Gastrocnemius medialis (tissue), 4 donors: ENCODE results near the gene CCDC9B. TPM values are rescaled to one million over a fixed set of nuclear protein-coding genes. Genes with fewer than 3 reads are reported as not detected.

Experiments used
- ATAC-seq, 2 donors: fragments of 150-250 bp; one replicate each; pipeline ENCODE4 v1.9.1; 2016
- DNase-seq, 2 donors: peaks; one replicate each; pipeline ENCODE4 v3.0.0-alpha.2; 2019
- H3K27ac ChIP-seq, 4 donors: fragments of 200-600 bp; sonication (generic); 1 replicate in 1 of 4; 2 replicates in 3 of 4; pipeline ENCODE4 v1.5.1; 2016 to 2018; ENCODE audit warnings: mild to moderate bottlenecking in 2 of 4, moderate library complexity in 1 of 4
- H3K27me3 ChIP-seq, 3 donors: fragments of 200-600 bp; sonication (generic) in 2 of 3; 1 replicate in 1 of 3; 2 replicates in 2 of 3; pipeline versions ENCODE4 v1.5.1 to v1.6.0; 2016 to 2019; ENCODE audit warnings: mild to moderate bottlenecking in 1 of 3, moderate library complexity in 1 of 3
- H3K36me3 ChIP-seq, 2 donors: fragments of 200-600 bp; sonication (generic) in 1 of 2; one replicate each; pipeline ENCODE4 v1.5.1; 2017 to 2018
- H3K4me1 ChIP-seq, 2 donors: fragments of 200-600 bp; sonication (generic) in 1 of 2; one replicate each; pipeline ENCODE4 v1.5.1; 2016 to 2017; ENCODE audit warnings: mild to moderate bottlenecking in 2 of 2
- H3K4me3 ChIP-seq, 4 donors: fragments of 200-600 bp; sonication (generic) in 3 of 4; 1 replicate in 1 of 4; 2 replicates in 3 of 4; pipeline ENCODE4 v1.5.1; 2016 to 2019; ENCODE audit warnings: mild to moderate bottlenecking in 2 of 4
- H3K9me3 ChIP-seq, 3 donors: fragments of 200-600 bp; sonication (generic) in 2 of 3; 1 replicate in 1 of 3; 2 replicates in 2 of 3; pipeline ENCODE4 v1.5.1; 2016 to 2019
- CTCF ChIP-seq, 5 experiments: fragments of 450-650 bp in 3 of 5; fragments of 200-600 bp in 2 of 5; sonication (generic) in 2 of 5; IDR thresholded peaks in 4 of 5; conservative IDR thresholded peaks in 1 of 5; 1 replicate in 4 of 5; 2 replicates in 1 of 5; pipeline ENCODE4 v1.5.1; 2016 to 2019; ENCODE audit warnings: antibody characterized with exemption in 5 of 5, mild to moderate bottlenecking in 3 of 5, moderate library complexity in 3 of 5
- POLR2A ChIP-seq, 2 donors: fragments of 450-650 bp; IDR thresholded peaks; one replicate each; pipeline ENCODE4 v1.6.1; 2017; ENCODE audit warnings: antibody characterized with exemption in 2 of 2, mild to moderate bottlenecking in 2 of 2, moderate library complexity in 2 of 2
- in situ Hi-C, 4 donors: fragments of 200-750 bp; cut with MboI; loops; one replicate each; pipeline versions ENCODE4 v1.15.0 to v1.8.0; 2017; ENCODE audit warnings: low sequenced_read_pairs in 4 of 4
- intact Hi-C: fragments of 100-400 bp; cut with DNase I; formaldehyde crosslinking; loops from one replicate; pipeline ENCODE4 v1.15.1; 2023; ENCODE audit warnings: low total_unique reads
- total RNA-seq, 4 donors: library from RNA; depleted of rRNA; stranded (reverse); fragments of >200 nt; gene quantifications; one replicate each; pipeline versions ENCODE4 v1.1.0 to v1.2.3, GENCODE V29; 2016

CCDC9B gene
- total RNA-seq, 4 donors from 2014 or later = 14.4 to 55.1 (median 20.5) TPM

- Histone ChIP-seq H3K27ac (no peak overlapping the region), H3K36me3 (no peaks in the 10 kb centered on the region), H3K4me1 (peaks cover 0 to 6% of the 10 kb centered on the region in 2 donors), H3K4me3 (no peak overlapping the region), H3K9me3 (no peaks in the 10 kb centered on the region), H3K27me3 (peaks cover 0 to 14% (median 0%) of the 10 kb centered on the region in 3 donors)
- intact Hi-C loops (no loop called here), in situ Hi-C loops (no loop called here)
- no peak for DNase-seq
- TF ChIP-seq POLR2A (IDR thresholded peaks at IDR 0.05) (no peak), CTCF (IDR thresholded peaks at IDR 0.05 in 4 of 5, conservative IDR thresholded peaks at IDR 0.05 in 1 of 5) (no peak)
- ATAC-seq = no peak
These were observed 44.7 kb downstream of the CCDC9B start for GRCh38 chr15:40295877-40296560.

GRCh38 chr15:40295297-40295696 is 45.4 kb downstream of the CCDC9B start:
- no peak for TF ChIP-seq POLR2A (IDR thresholded peaks at IDR 0.05)
- TF ChIP-seq CTCF (IDR thresholded peaks at IDR 0.05 in 4 of 5, conservative IDR thresholded peaks at IDR 0.05 in 1 of 5) = no peak
- no peak for DNase-seq
- no peaks in the 10 kb centered on the region for H3K9me3 ChIP-seq
- no peak for ATAC-seq
- H3K27ac ChIP-seq = no peak overlapping the region
- H3K4me3 ChIP-seq = no peak overlapping the region
- in situ Hi-C loops (no loop called here), intact Hi-C loops (no loop called here)
- H3K4me1 ChIP-seq = peaks cover 0 to 9% of the 10 kb centered on the region in 2 donors
- H3K27me3 ChIP-seq = peaks cover 0 to 19% (median 0%) of the 10 kb centered on the region in 3 donors
- H3K36me3 ChIP-seq = no peaks in the 10 kb centered on the region

- intact Hi-C loops (no loop called here), in situ Hi-C loops (no loop called here)
- Histone ChIP-seq H3K4me1 (peaks cover 0 to 9% of the 10 kb centered on the region in 2 donors), H3K36me3 (no peaks in the 10 kb centered on the region), H3K4me3 (no peak overlapping the region), H3K27ac (no peak overlapping the region), H3K27me3 (peaks cover 0 to 16% (median 0%) of the 10 kb centered on the region in 3 donors), H3K9me3 (no peaks in the 10 kb centered on the region)
- ATAC-seq = no peak
- TF ChIP-seq POLR2A (IDR thresholded peaks at IDR 0.05) (no peak), CTCF (IDR thresholded peaks at IDR 0.05 in 4 of 5, conservative IDR thresholded peaks at IDR 0.05 in 1 of 5) (no peak)
- DNase-seq = no peak
These were observed 46.5 kb downstream of the CCDC9B start for GRCh38 chr15:40293905-40294895.

- ATAC-seq (no peak), DNase-seq (no peak)
- in situ Hi-C loops (no loop called here), intact Hi-C loops (no loop called here)
- Histone ChIP-seq H3K4me1 (peaks cover 0 to 9% of the 10 kb centered on the region in 2 donors), H3K36me3 (no peaks in the 10 kb centered on the region), H3K27ac (no peak overlapping the region), H3K4me3 (no peak overlapping the region), H3K27me3 (peaks cover 0 to 16% (median 0%) of the 10 kb centered on the region in 3 donors), H3K9me3 (no peaks in the 10 kb centered on the region)
- TF ChIP-seq POLR2A (IDR thresholded peaks at IDR 0.05) (no peak), CTCF (IDR thresholded peaks at IDR 0.05 in 4 of 5, conservative IDR thresholded peaks at IDR 0.05 in 1 of 5) (no peak)
These were observed 47.7 kb downstream of the CCDC9B start for GRCh38 chr15:40293006-40293405.
